ENCODE data around the gene CBR4.
"Not testable (repeated sequence)": the region's sequence is repeated elsewhere in the genome, so short reads cannot be mapped to it uniquely, and the experiment has no call there.

Gene CBR4

GRCh38 chr4:168993714-168994510, 16.1 kb downstream of the CBR4 start:
- DNase-seq (ENCODE audit: low spot score): peak; percentile 30

- not testable (repeated sequence) for DNase-seq (ENCODE audit: low spot score)
Observed at GRCh38 chr4:168992952-168993482, 17.0 kb downstream of the CBR4 start.

GRCh38 chr4:168981942-168982341, 28.1 kb downstream of the CBR4 start:
- DNase-seq (ENCODE audit: low spot score): no peak

DNA sequence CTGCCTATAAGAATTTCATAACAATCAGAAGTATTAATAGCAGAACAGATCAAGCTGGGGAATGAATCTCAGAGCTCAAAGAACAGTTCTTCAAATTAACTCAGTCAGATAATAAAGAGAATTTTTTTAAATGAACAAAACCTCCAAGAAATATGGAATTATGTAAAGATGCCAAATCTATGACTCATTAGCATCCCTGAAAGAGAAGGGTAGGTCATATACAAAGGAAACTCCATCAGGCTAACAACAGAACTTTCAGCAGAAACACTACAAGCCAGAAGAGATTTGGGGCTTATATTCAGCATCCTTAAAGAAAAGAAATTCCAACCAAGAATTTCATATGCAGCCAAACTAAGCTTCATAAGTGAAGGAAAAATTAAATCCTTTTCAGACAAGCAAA, 28.6 kb downstream of the CBR4 start:
- no peak for DNase-seq (ENCODE audit: low spot score)

DNA sequence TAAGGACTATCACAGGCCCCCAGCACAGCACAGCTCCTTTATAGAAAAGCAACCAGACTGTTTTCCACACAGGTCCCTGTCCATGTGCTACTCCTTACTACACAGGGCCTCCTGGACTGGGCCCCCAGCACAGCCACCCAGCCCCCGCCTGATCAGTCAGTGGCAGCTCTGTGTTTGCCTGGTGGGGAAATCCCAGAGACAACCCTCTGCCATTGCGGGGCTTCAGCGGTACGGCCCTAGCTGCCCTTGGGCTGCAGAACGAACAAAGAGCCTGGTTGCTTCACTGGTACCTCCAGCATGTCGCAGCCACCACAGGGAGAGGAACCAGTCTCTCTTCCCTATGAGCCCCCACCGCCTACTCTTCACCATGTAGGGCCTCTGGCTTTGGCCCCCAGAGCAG, 30.7 kb downstream of the CBR4 start:
- DNase-seq (ENCODE audit: low spot score): no peak

DNA sequence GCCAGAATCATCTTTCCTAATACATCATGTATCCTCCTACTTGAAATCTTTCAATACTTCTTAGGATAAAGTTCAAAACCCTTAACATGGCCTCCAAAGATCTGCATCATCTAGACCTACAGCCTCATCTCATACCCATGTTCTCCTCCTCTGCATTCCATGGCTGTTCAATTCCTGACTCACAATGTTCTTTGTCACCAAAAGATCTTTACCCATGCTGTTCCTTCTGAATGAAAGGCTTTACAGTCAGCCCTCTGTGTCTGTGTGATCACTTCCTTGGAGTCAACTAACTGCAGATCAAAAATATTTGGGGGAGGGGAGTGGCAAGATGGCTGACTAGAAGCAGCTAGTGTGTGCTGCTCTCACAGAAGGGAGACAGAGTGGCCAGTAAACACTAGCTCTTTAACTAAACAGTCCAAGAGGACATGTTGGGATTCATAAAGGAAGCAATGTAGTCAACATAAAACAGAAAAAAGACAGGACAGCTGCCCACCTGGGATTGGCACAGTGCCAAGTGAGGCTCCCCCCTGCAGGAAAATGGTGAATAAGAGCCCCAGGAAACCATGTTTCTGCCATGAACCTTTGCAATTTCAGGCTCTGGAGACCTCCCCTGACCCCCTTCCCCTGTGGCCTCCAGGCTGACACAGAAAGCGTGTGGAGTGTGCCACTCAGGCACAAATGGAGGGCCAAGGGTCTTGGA, 31.9 kb downstream of the CBR4 start:
- peak; percentile 33 for DNase-seq (ENCODE audit: low spot score)

DNA sequence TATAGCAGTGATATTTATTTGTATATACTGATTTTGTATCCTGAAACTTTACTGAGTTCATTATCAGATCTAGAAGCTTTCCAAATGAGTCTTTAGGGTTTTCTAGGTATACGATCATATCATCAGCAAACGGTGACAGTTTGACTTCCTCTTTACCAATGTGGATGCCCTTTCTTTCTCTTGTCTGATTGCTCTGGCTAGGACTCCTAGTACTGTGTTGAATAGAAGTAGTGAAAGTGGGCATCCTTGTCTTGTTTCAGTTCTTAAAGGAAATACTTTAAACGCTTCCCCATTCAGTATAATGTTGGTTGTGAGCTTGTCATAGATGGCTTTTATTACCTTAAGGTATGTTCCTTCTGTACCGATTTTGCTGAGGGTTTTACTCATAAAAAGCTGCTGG, 37.5 kb downstream of the CBR4 start:
- DNase-seq (ENCODE audit: low spot score): no peak

- no peak for DNase-seq (ENCODE audit: low spot score)
Observed at GRCh38 chr4:168960716-168961115, 49.3 kb downstream of the CBR4 start.

GRCh38 chr4:168955674-168956073, 54.4 kb downstream of the CBR4 start:
- no peak for DNase-seq (ENCODE audit: low spot score)

- DNase-seq (ENCODE audit: low spot score): not testable (repeated sequence)
Observed at GRCh38 chr4:168952821-168953246, 57.2 kb downstream of the CBR4 start.

DNA sequence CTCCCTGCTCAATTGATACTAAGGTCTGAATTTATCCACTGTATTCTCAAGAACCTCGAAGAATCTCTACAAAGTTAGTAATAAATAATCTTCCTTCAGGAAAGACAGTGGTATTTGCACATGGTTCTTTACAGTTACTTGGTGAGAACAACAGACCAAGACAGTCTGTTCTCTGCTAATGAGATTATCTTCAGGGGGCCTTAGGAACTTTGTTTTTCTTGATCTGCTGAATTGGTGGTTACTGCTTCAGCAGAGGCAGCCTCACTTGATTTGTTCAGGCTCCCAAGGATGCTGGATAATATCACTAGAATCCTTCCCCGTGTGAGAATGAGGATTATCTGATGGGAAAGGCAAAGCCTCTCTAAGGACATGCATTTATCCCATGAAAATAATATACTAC, 64.8 kb downstream of the CBR4 start:
- no peak for DNase-seq (ENCODE audit: low spot score)

DNA sequence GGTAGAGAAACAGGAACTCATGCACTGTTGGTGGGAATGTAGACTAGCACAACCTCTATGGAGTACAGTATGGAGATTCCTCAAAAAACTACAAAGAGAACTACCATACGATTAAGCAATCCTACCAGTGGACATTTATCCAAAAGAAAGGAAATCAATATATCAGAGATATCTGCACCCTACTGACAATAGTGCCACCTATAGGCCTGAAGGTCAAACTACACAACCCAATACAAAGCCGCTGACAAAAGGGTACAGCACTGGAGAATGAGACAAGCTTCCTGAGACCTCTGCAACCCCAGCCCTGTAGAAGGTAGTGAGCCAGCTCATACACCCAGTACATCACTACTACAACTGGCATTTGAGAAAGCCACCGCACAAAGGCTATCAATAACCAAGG, 67.1 kb downstream of the CBR4 start:
- peak; percentile 9 for DNase-seq (ENCODE audit: low spot score)
